ENCODE measurements around the gene EMD.
"Not testable (repeated sequence)": the region's sequence is repeated elsewhere in the genome, so short reads cannot be mapped to it uniquely, and the experiment has no call there.

EMD gene

GRCh38 chrX:154396363-154396762 lies 17.3 kb downstream of the EMD start:
- peaks cover 0 to 24% (median 13%) of the 10 kb centered on the region in 4 experiments for H3K36me3 ChIP-seq (ENCODE audit: control insufficient read depth in 4 of 4, insufficient read depth in 4 of 4, low read length in 3 of 4)
- DNase-seq; H3K9me3 ChIP-seq (ENCODE audit: control extremely low read depth in 1 of 5, control insufficient read depth in 4 of 5, insufficient read depth in 2 of 5, low read depth in 1 of 5, low read length in 4 of 5); H3K27ac ChIP-seq (ENCODE audit: insufficient read depth in 1 of 2, low read depth in 1 of 2, low read length in 2 of 2, poor library complexity in 1 of 2, severe bottlenecking in 2 of 2); CTCF ChIA-PET; H3K27me3 ChIP-seq (replicated peaks in 2 of 5; ENCODE audit: control insufficient read depth in 4 of 5, insufficient read depth in 5 of 5, low read length in 4 of 5); H3K4me3 ChIP-seq (ENCODE audit: control insufficient read depth in 1 of 7, extremely low read depth in 1 of 7, insufficient read depth in 4 of 7, low read depth in 2 of 7, low read length in 6 of 7): not testable (repeated sequence)
- WGBS (ENCODE audit: insufficient coverage) = 97% methylated on average over 9 of the region's 17 CpGs
- H3K4me1 ChIP-seq (ENCODE audit: control extremely low read depth in 1 of 4, control insufficient read depth in 4 of 4, insufficient read depth in 4 of 4, low read length in 3 of 4) = peaks cover 0 to 22% (median 12%) of the 10 kb centered on the region in 4 experiments
- POLR2A ChIA-PET = interaction anchor here (0.6 to 3.0 kb wide), 2 partner anchors 13 to 136 kb away, joined by 3 to 18 read pairs; partner anchors contain the start of gene DNASE1L1

GRCh38 chrX:154396973-154397887 lies 18.1 kb downstream of the EMD start:
- peaks cover 0 to 22% (median 12%) of the 10 kb centered on the region in 4 experiments for H3K4me1 ChIP-seq (ENCODE audit: control extremely low read depth in 1 of 4, control insufficient read depth in 4 of 4, insufficient read depth in 4 of 4, low read length in 3 of 4)
- POLR2A ChIA-PET = interaction anchor here (0.6 to 3.0 kb wide), 6 partner anchors 12 to 398 kb away, joined by 3 to 18 read pairs (median 6); partner anchors contain the start of genes DNASE1L1, SLC10A3 and TAFAZZIN
- H3K36me3 ChIP-seq (ENCODE audit: control insufficient read depth in 4 of 4, insufficient read depth in 4 of 4, low read length in 3 of 4) = peaks cover 0 to 24% (median 13%) of the 10 kb centered on the region in 4 experiments
- CTCF ChIA-PET = interaction anchor here (0.8 to 1.4 kb wide), 3 partner anchors 15 to 144 kb away, joined by 3 to 4 read pairs (median 3); no protein-coding TSS in a partner anchor
- peak overlapping the region; percentile 94 to 97 for H3K27ac ChIP-seq (ENCODE audit: insufficient read depth in 1 of 2, low read depth in 1 of 2, low read length in 2 of 2, poor library complexity in 1 of 2, severe bottlenecking in 2 of 2)
- DNase-seq = peak in 2 of 3 donors; percentile 65 to 67
- peak overlapping the region; percentile 37 to 89 (median 71) for H3K4me3 ChIP-seq (ENCODE audit: control insufficient read depth in 1 of 7, extremely low read depth in 1 of 7, insufficient read depth in 4 of 7, low read depth in 2 of 7, low read length in 6 of 7)
- H3K27me3 ChIP-seq (replicated peaks in 2 of 5; ENCODE audit: control insufficient read depth in 4 of 5, insufficient read depth in 5 of 5, low read length in 4 of 5) = no peaks in the 10 kb centered on the region
- H3K9me3 ChIP-seq (ENCODE audit: control extremely low read depth in 1 of 5, control insufficient read depth in 4 of 5, insufficient read depth in 2 of 5, low read depth in 1 of 5, low read length in 4 of 5) = peaks cover 0 to 9% (median 0%) of the 10 kb centered on the region in 5 experiments
- WGBS (ENCODE audit: insufficient coverage) = 48% methylated on average over 48 of the region's 53 CpGs

DNA sequence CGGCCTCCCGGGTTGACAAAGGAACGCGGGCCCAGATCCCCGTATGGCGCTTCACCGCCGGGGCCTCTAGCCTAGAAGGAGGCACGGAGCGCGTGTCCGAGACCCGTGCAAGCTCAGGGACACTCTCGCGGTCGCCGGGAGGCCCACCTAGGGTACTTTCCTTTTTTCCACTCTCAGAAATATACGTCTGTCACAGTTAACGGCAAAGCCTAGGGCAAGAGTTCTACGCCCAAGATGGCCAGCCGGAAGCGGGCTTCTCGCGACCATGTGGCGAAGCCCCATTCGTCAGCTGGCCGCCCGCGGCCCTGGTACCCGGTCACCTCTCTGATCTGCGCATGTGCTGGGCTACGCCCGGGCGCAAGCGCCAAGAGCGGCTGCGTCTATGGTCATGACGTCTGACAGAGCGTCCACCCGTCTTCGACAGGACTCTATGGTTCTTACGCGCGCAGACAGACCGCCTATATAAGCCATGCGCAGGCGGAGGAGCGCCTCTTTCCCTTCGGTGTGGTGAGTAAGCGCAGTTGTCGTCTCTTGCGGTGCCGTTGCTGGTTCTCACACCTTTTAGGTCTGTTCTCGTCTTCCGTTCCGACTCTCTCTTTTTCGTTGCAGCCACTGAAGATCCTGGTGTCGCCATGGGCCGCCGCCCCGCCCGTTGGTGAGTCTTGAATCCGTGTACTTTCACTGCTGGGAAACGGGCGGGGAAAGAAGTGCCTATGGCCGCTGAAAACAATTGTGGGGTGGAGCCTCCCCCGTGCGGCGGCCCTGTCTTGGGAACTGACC lies 19.0 kb downstream of the EMD start, which contains the start of gene RPL10:
TSS of gene RPL10 (plus strand) at position 490 of the 780 bp plus-strand sequence. CDS start at position 633, 143 bp downstream.
- peak within 1 kb of the TSS; percentile 94 to 97 for H3K27ac ChIP-seq (ENCODE audit: insufficient read depth in 1 of 2, low read depth in 1 of 2, low read length in 2 of 2, poor library complexity in 1 of 2, severe bottlenecking in 2 of 2)
- 40% methylated on average over 64 of the region's 69 CpGs for WGBS (ENCODE audit: insufficient coverage)
- peaks cover 0 to 24% (median 16%) of the 10 kb centered on the region in 4 experiments for H3K36me3 ChIP-seq (ENCODE audit: control insufficient read depth in 4 of 4, insufficient read depth in 4 of 4, low read length in 3 of 4)
- peaks cover 0 to 9% (median 0%) of the 10 kb centered on the region in 5 experiments for H3K9me3 ChIP-seq (ENCODE audit: control extremely low read depth in 1 of 5, control insufficient read depth in 4 of 5, insufficient read depth in 2 of 5, low read depth in 1 of 5, low read length in 4 of 5)
- no peaks in the 10 kb centered on the region for H3K27me3 ChIP-seq (replicated peaks in 2 of 5; ENCODE audit: control insufficient read depth in 4 of 5, insufficient read depth in 5 of 5, low read length in 4 of 5)
- peak; percentile 94 to 98 (median 97) for DNase-seq
- ChIA-PET POLR2A (interaction anchor here (0.6 to 3.0 kb wide), 7 partner anchors 11 to 427 kb away, joined by 3 to 18 read pairs (median 4); partner anchors contain the start of genes DNASE1L1, SLC10A3 and TAFAZZIN), CTCF (interaction anchor here (0.8 to 1.4 kb wide), 5 partner anchors 14 to 143 kb away, joined by 3 to 4 read pairs (median 3); no protein-coding TSS in a partner anchor)
- peak within 1 kb of the TSS; percentile 60 to 89 (median 77) for H3K4me3 ChIP-seq (ENCODE audit: control insufficient read depth in 1 of 7, extremely low read depth in 1 of 7, insufficient read depth in 4 of 7, low read depth in 2 of 7, low read length in 6 of 7)
- peaks cover 0 to 22% (median 12%) of the 10 kb centered on the region in 4 experiments for H3K4me1 ChIP-seq (ENCODE audit: control extremely low read depth in 1 of 4, control insufficient read depth in 4 of 4, insufficient read depth in 4 of 4, low read length in 3 of 4)

DNA sequence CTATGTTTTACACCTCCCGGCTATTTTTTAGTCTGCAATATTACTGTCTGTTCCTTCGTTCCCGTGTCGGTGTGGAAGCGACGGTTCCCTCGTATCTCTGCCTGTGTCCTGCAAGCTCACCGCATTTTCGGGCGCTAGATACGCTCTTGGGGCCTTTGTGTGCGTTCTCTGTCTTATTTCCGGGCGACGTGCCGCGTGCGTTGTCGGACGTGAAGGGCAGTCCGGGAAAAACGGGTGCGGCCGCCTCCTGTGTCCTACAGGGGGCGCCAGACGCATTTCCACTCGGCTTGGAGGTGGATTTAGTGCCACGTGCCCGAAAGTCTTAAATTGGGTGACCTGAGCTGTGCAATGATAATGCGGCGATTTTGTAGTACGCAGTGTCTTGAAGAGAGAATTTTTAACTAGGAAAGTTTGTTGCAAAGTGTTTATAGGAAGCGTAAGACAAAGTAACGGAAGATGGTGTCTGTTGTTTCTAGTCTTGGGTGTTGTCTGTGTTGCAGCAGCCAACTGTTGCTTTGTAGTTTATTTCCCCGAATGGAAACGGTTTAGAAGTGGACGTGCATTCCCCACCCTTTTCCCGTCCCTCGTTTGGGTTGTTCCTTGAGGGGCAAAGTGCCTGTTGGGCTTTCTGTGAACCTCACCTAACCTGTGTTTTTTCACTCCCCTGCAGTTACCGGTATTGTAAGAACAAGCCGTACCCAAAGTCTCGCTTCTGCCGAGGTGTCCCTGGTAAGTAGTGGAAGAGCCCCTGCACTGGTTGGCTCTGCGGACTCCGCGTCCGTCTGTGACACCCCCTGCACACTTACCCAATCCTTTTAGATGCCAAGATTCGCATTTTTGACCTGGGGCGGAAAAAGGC lies 19.8 kb downstream of the EMD start:
- peaks cover 0 to 26% (median 16%) of the 10 kb centered on the region in 4 experiments for H3K36me3 ChIP-seq (ENCODE audit: control insufficient read depth in 4 of 4, insufficient read depth in 4 of 4, low read length in 3 of 4)
- 46% methylated on average over 44 of the region's 49 CpGs for WGBS (ENCODE audit: insufficient coverage)
- peak overlapping the region; percentile 94 to 97 for H3K27ac ChIP-seq (ENCODE audit: insufficient read depth in 1 of 2, low read depth in 1 of 2, low read length in 2 of 2, poor library complexity in 1 of 2, severe bottlenecking in 2 of 2)
- H3K27me3 ChIP-seq (replicated peaks in 2 of 5; ENCODE audit: control insufficient read depth in 4 of 5, insufficient read depth in 5 of 5, low read length in 4 of 5) = no peaks in the 10 kb centered on the region
- ChIA-PET CTCF (interaction anchor here (0.7 to 1.3 kb wide), 4 partner anchors 13 to 32 kb away, joined by 3 read pairs; no protein-coding TSS in a partner anchor), POLR2A (interaction anchor here (0.7 to 3.0 kb wide), 5 partner anchors 11 to 428 kb away, joined by 3 to 18 read pairs (median 4); partner anchors contain the start of genes ATP6AP1, DNASE1L1 and TAFAZZIN)
- H3K9me3 ChIP-seq (ENCODE audit: control extremely low read depth in 1 of 5, control insufficient read depth in 4 of 5, insufficient read depth in 2 of 5, low read depth in 1 of 5, low read length in 4 of 5) = peaks cover 0 to 9% (median 0%) of the 10 kb centered on the region in 5 experiments
- peaks cover 0 to 22% (median 12%) of the 10 kb centered on the region in 4 experiments for H3K4me1 ChIP-seq (ENCODE audit: control extremely low read depth in 1 of 4, control insufficient read depth in 4 of 4, insufficient read depth in 4 of 4, low read length in 3 of 4)
- H3K4me3 ChIP-seq (ENCODE audit: control insufficient read depth in 1 of 7, extremely low read depth in 1 of 7, insufficient read depth in 4 of 7, low read depth in 2 of 7, low read length in 6 of 7) = peak overlapping the region; percentile 54 to 89 (median 77)
- peak; percentile 74 to 87 (median 85) for DNase-seq

GRCh38 chrX:154399527-154400368 lies 20.7 kb downstream of the EMD start:
- DNase-seq = no peak
- Histone ChIP-seq H3K9me3 (ENCODE audit: control extremely low read depth in 1 of 5, control insufficient read depth in 4 of 5, insufficient read depth in 2 of 5, low read depth in 1 of 5, low read length in 4 of 5) (peaks cover 0 to 9% (median 0%) of the 10 kb centered on the region in 5 experiments), H3K4me3 (ENCODE audit: control insufficient read depth in 1 of 7, extremely low read depth in 1 of 7, insufficient read depth in 4 of 7, low read depth in 2 of 7, low read length in 6 of 7) (peak overlapping the region in 6 of 7 experiments; percentile 71 to 89 (median 78)), H3K4me1 (ENCODE audit: control extremely low read depth in 1 of 4, control insufficient read depth in 4 of 4, insufficient read depth in 4 of 4, low read length in 3 of 4) (peaks cover 0 to 22% (median 12%) of the 10 kb centered on the region in 4 experiments), H3K27ac (ENCODE audit: insufficient read depth in 1 of 2, low read depth in 1 of 2, low read length in 2 of 2, poor library complexity in 1 of 2, severe bottlenecking in 2 of 2) (peak overlapping the region in 1 of 2 experiments; percentile 97), H3K27me3 (replicated peaks in 2 of 5; ENCODE audit: control insufficient read depth in 4 of 5, insufficient read depth in 5 of 5, low read length in 4 of 5) (no peaks in the 10 kb centered on the region), H3K36me3 (ENCODE audit: control insufficient read depth in 4 of 4, insufficient read depth in 4 of 4, low read length in 3 of 4) (peaks cover 0 to 26% (median 16%) of the 10 kb centered on the region in 4 experiments)
- POLR2A ChIA-PET = interaction anchor here (1.1 kb wide), 1 partner anchor 12 kb away, joined by 4 read pairs; no protein-coding TSS in a partner anchor
- WGBS (ENCODE audit: insufficient coverage) = 69% methylated on average over 7 of the region's 14 CpGs
- CTCF ChIA-PET = interaction anchor here (0.7 to 1.3 kb wide), 5 partner anchors 9 to 386 kb away, joined by 3 read pairs; no protein-coding TSS in a partner anchor
